ENCODE data around the gene LZTR1.

LZTR1 gene

DNA sequence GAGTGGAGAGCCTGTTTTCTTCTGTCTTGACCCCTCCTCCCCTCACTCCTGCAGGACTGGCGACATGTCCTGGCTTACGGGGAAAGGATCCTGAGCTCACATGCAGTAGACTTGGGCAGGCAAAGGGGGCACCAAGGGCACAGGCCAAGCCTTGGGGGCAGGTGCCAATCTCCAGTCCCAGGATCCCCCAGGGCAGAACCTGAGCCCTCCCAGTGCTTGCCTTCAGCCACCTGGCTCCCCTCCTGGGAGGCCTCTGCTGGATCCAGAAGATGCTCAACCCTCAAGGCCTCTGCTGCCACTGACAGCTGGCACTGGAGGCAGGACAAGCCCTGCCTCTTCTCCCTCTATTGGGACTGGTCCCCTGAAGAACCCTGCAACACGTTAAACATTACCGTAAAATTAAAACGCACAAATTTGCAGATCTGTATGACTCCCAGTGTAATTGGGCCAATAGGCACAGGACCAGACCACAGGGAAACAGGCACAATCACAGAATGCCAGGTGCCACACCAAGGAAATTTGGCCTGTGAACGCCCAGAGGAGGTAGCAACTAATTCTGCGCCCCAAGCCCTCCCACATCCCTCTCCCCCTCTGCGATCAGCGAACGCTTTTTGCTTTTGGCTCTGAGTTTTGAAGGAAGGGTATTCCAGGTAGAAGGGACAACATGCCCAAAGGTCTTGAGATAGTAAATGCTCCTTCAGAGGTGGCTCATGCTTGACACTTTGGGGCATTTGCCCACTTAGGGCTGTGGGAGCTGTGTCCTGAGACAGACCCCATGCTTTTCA is 967 bp upstream of the LZTR1 start:
- DNase-seq (ENCODE audit: low spot score): no peak

DNA sequence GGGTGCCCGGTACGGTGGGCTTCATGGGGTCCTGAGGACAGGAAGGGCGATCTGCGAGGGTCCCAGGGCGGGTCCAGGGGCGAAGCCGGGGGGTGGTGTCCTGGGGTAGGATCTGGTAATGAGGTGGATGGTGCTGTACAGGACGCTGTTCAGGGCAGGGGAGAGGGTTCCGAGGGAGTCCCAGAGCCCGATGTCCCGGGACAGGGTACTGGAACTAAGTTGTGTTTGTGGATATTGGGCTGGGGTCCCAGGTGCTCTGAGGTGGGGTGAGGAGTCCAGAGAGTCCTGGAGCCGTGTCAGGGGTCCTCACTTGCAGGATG is 426 bp downstream of the LZTR1 start:
- no peak for DNase-seq (ENCODE audit: low spot score)

DNA sequence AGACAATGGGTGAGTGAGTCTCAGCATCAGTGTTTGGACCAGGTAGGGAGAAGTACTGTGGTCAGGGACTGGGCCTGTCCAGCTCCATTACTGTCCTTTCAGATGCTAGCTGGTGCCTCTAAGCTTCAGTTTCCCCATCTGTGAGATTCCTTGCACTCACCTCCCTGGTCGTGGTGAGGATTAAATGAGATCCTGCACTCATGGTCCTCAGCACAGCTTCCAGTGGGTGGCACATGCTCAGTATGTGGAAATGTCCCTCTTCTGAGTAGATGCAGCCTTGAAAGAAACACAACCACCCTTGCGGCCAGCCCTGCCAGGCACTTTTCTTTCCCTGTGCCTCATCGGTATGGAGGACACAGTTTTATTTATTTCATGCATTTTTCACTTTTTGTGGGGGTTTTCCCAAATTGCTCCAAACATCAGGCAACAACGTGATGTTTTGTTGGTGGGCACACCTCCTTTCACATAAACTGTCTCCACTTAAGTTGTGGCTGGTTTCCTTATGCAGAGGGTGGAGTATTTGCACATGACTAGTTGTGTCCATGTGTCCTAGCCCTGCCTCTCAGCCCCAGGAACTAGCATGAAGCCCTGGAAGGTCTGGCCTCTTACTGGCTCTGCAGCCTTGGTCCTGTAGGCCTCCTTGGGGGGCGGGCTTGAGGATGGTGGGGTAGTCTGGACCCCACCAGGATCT is 1.1 kb downstream of the LZTR1 start:
- no peak for DNase-seq (ENCODE audit: low spot score)

DNA sequence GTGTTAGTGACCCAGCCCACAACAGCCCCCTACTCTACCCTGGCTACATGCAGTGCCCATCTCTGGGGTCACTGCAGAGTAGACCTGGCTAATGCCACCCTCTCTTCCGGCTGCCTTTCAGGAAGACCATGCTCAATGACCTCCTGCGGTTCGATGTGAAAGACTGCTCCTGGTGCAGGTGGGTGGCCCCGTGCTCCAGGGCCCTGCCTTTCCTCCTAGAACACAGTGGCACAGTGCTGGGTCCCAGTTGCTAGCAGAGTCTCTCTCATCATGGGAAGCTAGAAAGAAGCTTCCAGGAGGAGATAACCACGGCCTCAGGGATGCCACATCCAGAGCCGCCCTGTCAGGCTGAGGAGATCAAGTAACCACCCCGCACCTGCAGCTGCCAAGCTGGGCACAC is 3.6 kb downstream of the LZTR1 start:
- no peak for DNase-seq (ENCODE audit: low spot score)

DNA sequence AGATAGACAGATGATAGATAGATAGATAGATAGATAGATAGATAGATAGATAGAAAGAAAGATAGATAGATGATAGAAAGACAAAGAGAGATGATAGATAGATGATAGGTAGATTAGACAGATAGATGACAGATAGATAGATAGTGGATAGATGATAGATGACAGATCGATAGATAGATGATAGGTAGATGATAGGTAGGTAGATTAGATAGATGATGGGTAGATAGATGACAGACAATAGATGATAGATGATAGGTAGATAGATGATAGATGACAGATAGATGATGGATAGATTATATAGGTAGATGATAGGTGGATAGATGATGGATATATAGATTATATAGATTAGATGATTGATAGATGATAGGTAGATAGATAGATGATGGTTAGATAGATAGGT is 4.3 kb downstream of the LZTR1 start:
- no peak for DNase-seq (ENCODE audit: low spot score)

DNA sequence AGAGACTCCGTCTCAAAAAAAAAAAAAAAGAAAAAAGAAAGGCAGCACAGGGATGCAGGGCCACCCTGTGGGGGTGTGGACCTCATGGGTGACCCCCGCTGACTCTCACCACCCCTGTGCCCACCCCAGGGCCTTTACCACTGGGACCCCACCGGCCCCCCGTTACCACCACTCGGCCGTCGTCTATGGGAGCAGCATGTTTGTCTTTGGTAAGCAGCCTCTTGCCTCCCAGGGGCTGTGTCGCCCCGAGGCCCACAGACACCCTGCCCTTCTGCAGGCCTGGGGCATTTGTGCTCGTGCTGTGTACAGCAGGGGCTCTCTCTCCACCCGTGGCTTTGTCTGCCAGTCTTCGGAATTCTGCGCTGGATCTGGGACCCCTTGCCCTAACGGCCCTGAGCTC is 5.3 kb downstream of the LZTR1 start:
- DNase-seq (ENCODE audit: low spot score): no peak

DNA sequence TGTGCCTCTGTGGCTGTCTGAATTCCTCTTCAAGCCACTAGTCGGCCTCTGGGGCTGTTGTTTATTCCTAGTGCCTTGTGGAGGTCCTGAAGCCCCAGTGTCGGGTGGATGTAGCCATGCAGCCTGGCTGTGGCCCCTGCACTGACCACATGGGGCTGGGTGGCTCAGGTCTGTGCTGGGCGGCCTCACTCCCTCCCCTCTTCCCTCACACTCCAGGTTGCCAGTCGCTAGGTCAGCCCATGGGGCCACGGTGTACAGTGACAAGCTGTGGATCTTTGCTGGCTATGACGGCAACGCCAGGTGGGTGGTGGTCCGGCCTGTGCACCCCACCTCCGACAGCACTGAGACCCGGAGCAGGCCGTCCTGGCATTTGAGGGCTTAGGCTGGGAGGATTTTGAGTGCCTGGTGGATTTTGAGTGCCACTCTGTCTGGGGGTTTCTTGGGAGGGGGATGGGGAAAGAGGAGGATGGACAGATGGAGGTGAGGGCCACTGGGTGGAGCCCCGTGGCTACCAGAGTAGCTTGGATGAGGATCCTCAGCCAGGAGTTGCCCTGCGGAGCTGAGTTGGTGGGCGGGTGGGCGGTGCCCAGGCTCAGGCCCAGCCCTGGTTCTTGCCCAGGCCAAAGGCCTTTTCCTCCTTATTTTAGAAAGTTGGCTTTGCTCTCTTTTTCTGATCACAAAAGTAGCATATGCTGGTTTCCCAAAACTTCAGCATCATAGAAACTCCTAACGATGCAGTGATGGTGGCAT is 6.7 kb downstream of the LZTR1 start:
- no peak for DNase-seq (ENCODE audit: low spot score)

DNA sequence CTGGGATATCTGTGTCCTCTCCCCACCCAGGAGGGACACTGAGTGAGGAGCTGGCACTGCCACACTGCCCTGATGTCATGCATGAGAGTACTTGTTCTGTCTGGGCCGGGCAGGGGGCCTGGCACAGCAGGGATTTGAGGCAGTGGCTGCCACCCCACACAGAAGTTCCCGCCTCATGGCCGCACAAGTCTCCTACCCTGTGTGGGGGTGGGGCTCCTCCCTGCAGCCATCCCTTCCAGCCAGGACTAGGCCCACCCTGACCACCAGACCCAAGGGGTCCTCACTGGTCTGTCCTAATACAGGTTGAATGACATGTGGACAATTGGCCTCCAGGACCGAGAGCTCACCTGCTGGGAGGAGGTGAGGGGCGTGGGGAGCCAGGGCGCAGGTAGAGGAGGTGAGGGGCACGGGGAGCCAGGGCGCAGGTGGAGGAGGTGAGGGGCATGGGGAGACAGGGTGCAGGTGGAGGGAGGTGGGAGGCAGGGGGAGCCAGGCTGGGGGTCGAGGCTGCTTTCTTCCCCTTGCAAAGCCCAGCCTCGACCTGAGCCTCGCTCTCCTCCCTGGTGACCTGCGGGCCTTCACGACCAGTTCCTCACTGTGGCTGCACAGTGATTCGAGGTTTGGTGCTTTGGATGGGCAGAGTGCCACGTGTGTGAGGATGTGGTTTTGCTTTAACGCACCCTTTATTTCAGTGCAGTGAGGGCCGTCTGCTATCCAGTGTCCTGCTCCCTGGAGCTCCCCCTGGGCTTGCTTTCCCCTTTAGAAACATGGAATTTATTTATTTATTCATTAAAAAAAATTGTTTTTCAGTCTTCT is 7.4 kb downstream of the LZTR1 start:
- no peak for DNase-seq (ENCODE audit: low spot score)

DNA sequence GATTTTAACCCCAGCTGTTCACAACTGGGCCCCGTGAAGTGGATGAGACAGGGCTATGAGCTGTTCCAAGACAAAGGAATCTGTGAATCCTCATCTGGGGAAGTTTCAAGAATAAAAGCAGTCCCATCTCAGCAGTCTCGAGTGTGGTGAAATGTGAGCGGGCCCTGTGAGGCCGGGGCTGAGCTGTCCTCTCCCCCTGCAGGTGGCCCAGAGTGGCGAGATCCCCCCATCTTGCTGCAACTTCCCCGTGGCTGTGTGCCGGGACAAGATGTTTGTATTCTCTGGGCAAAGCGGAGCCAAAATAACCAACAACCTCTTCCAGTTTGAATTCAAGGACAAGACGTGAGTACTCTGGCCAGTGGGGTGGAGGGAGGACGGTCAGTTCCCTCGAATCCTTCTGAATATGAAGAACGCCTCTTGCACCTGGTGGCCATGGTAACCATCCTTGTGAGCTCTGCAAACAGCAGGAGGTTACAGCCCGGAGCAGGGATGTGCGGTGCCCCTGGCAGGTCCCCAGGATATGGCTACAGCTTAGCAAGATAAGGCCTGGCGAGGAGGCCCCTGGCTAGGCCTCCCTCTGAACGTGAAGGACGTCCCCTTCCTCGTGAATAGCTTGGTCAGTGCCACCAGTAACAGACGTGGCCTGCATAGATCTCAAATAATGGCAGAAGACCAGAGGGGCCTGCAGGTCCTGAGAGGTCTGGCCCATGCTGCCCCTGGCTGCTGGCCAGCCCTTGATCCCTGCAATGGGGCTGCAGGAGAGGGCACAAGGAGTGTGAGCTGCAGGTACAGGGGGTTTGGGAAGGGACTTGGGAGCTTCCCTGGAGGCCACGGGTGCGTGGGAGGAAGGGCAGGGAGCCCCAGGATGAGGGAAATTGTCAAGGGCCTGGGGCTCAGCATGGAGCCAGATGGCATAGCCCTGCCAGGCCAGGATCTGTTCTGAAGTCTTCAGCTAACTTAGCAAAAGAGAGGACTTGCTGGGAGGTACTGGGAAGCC is 8.4 kb downstream of the LZTR1 start:
- no peak for DNase-seq (ENCODE audit: low spot score)

DNA sequence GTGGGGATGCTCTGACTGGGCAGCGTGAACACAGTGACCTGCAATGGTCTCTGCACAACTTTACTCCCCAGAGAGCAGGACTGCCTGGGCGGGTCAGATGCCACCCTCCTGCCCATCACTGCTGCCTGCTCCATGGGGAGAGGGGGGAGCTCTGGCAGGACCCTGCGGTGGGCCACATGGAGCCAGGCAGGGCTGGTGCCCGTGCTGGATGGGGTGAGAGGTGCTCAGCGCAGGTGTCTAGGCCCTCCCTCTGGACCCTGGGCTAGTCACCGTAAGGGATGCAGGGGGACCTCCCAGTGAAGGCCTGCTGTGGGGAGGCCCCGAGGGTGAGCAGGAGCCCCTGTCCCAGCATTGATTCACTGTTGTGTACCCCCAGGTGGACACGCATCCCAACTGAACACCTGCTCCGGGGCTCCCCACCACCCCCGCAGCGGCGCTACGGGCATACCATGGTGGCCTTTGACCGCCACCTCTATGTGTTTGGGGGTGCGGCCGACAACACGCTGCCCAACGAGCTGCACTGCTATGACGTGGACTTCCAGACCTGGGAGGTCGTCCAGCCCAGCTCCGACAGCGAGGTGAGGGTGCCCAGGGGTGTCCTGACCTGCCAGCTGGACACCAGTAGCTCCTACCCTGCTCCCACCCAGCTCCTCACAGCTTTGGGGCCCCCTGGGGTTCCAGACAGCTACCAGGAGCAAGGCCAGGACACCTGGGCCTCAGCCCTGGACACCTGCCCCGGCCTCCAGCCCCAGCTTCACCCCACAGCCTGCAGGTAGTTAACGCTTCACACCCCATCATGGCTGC is 9.4 kb downstream of the LZTR1 start:
- DNase-seq (ENCODE audit: low spot score): no peak

DNA sequence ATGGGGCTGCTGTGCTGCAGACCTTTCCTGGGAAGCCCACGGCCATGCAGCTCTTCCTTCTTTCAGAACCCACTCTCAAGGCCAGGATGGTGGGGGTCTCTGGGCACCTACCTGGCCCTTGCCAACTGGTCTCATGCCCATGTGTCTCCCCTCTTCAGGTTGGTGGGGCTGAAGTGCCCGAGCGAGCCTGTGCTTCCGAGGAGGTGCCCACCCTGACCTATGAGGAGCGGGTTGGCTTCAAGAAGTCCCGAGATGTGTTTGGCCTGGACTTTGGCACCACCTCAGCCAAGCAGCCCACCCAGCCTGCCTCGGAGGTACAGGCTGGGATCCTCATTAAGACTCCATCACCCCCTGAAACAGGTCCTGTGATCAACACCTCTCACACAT is 10.0 kb downstream of the LZTR1 start:
- no peak for DNase-seq (ENCODE audit: low spot score)

DNA sequence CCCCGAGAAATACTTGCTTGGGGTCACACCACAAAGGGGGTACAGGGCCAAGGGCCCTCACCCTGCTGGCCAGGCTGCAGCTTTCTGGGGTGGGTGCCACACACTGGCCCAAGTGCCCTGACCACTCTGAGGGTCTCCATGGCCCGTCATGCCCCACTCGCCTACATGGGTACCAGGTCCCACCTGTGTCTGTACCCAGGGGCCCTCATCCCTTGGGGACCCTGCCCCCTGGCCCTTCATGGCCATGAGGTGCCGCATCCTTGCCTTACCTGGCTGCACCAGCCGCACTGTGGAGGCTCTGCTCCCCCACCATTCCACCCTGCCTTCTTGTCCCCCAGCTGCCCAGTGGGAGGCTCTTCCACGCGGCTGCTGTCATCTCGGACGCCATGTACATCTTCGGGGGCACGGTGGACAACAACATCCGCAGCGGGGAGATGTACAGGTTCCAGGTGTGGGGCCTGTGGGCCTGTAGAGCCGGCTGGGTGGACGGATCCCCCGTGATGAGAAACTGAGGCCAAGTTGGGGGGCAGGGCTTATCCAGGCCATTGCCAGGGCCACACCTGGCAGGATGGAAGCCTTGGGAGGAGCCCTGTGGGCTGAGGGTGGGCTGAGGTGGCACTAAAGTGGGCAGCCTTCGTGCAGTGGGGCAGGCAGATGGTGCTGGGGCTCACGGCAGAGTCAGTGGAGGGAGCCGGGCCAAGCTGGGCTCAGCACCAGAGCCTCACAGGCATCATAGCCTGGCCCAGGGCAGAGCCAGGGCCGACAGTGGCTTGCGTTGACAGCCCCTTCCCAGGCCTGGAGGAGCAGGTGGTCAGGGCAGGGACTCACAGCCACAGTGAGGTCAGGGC is 10.6 kb downstream of the LZTR1 start:
- no peak for DNase-seq (ENCODE audit: low spot score)

DNA sequence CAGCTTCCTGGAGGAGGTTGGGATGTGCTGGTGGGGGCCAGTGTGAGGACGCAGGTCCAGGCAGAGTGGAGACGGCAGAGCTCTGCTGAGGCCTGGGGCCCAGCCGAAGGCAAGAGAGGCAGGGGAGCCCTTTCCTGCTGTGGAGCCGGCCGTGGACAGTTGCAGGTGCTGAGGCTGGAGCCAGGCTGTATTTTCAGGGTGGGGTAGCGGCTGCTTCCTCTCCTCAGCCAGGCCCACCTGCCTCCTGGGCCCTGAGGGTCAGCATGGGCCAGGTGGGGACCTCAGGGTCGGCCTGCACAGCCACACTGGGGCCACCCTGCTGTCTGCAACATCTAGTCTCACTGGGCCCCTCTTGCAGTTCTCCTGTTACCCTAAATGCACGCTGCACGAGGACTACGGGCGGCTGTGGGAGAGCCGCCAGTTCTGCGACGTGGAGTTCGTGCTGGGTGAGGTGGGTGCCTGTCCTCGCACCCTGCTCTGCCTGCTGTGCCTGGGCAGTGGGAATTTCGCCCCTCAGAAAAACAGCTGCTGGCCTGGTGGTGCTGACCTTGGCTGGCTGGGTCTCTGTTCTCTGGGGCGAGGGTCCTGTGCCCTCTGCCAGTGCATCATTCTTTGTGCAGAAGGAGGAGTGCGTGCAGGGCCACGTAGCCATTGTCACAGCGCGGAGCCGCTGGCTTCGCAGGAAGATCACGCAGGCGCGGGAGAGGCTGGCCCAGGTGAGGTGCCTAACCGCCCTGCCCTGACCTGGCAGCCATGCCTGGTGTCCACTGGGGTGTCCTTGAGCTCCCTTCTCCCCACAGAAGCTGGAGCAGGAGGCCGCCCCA is 11.4 kb downstream of the LZTR1 start:
- no peak for DNase-seq (ENCODE audit: low spot score)

DNA sequence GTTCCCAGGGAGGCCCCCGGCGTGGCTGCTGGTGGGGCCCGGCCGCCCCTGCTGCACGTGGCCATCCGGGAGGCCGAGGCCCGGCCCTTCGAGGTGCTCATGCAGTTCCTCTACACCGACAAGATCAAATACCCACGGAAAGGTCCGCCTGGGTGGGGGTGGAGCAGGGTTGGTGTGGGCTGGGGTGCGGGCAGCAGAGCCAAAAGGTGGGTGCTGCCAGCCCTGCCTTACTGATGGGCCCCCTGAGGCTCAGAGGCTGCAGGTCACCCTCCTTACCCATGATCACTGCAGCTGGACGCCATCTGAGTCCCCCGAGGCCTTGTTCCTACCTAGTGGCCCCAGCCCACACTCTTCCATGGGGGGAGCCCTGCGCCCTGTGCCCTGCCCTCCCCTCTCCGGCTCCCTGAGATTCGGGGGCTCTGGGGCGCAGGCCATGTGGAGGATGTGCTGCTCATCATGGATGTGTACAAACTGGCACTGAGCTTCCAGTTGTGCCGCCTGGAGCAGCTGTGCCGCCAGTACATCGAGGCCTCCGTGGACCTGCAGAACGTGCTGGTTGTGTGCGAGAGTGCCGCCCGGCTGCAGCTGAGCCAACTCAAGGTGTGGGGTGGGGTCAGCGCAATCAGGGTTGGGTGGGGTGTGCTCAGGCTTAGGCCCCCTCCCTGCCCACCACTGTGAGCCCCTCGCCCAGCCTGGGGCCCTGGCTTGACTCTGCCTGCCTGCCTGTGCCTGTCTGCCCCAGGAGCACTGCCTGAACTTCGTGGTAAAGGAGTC is 12.2 kb downstream of the LZTR1 start:
- no peak for DNase-seq (ENCODE audit: low spot score)

DNA sequence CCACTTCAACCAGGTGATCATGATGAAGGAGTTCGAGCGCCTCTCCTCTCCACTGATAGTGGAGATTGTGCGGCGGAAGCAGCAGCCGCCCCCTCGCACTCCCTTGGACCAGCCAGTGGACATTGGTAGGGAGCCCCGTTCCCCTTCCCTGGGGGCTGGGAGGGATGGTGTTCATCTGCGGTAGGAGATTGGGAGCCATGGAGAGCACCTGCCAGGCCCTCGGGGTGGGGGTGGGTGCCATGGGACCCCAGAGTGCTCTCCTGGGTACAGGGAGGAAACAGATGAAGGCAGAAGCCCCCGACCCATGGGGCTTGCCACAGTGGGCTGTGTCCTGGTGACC is 12.8 kb downstream of the LZTR1 start:
- DNase-seq (ENCODE audit: low spot score): no peak

DNA sequence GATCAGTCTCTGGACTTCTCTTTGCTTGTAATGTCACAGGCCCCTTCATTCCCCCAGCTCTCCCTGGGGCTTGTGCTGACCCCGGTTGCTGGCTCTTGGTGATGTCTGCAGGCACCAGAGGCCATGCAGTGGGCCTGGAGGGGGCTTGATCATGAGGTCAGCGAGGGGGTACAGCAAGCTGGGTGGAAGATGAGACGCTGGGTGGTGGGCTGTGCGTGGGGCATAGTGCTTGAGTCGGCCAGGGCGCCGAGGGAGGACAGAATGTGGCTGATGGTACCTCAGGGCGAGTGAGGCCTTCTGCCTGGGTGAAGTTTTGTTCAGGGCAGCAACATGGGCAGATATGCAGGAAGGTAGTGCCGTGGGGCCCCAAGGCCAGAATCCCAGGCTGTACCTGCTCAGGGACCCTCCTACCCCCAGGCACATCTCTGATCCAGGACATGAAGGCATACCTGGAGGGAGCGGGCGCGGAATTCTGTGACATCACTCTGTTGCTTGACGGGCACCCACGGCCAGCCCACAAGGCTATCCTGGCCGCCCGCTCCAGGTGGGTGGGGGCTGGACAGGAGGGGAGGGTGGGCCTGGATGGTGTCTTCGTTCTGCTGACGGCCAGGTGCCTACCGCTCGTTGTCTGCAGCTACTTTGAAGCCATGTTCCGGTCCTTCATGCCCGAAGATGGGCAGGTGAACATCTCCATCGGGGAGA is 13.4 kb downstream of the LZTR1 start:
- DNase-seq (ENCODE audit: low spot score): no peak

DNA sequence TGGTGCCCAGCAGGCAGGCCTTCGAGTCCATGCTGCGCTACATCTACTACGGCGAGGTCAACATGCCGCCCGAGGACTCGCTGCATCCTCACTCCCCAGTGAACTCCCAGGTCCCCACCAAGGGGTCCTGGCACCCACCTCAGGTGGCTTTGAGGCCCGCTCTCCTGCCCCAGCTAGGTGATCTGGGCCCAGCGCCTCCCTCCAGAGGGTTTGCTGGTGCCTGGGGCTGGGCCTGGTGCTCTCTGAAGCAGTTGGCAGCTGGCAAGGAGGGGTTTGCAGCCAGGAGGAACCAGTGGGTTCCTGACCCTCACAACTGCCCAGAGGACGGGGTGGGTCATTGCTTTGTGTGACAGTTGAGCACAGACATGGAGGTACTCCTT is 13.9 kb downstream of the LZTR1 start:
- no peak for DNase-seq (ENCODE audit: low spot score)
